HG02759 (cell line): Measurements from ENCODE around the gene NLRP13.

Experiments used
- ATAC-seq: cut with Tn5 transposase; IDR thresholded peaks from one replicate; pipeline ENCODE4 v1.9.1; 2021; ENCODE audit warnings: mild to moderate bottlenecking, moderate library complexity; ENCODE audit not compliant: unreplicated experiment

Gene NLRP13

GRCh38 chr19:55907286-55907685 lies 24.9 kb downstream of the NLRP13 start:
- no peak for ATAC-seq

DNA sequence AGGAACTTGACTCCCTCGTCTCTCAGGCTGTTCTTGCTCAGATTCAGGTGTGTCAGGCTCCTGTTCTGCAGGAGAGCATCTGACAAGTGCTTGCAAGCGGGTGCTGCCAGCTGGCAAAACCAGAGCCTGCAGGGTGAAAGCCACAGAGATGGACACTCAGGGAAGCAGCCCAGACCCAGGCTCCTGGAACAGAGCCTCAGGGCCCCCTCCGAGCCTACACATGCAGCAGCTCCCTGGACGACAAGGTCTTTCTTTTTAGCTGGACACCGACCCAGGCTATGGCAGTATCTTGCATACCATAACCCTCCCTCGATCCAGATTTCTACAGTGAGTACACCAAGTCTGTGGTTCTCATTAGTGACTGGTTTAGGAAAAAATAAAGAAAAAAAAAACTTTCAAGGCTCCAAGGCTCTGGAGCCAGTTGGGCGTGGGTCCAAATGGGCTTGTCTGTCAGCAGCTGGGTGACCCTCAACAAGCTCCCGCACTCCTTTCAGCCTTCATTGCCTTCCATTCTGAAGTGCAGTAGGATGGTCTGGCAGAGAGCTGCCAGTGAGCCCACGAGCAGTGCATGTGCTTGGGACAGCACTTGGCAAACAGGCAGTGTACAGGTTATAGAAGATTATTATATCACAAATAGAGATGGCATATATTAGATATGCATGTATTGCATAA lies 29.9 kb downstream of the NLRP13 start:
- no peak for ATAC-seq

GRCh38 chr19:55901369-55902079 lies 30.6 kb downstream of the NLRP13 start:
- no peak for ATAC-seq

DNA sequence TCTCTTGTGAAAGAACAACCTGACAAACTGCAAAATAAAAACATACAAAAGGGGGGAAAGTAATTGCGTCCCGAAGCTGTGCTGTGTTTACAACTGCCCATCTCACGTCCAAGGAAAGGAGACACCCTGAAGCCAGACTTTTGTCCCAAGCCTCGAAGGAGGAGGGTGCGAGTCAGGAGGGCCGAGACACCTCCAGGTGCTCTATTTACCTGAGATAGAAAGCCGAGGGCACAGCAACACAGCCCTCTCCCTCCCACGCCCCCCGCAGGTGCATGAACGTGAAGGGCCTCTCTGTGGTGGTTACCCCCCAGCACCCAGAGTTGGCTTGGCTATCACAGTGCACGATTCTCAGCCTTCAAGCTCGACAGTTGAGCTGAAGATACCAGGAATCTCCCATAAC lies 33.2 kb downstream of the NLRP13 start:
- no peak for ATAC-seq

DNA sequence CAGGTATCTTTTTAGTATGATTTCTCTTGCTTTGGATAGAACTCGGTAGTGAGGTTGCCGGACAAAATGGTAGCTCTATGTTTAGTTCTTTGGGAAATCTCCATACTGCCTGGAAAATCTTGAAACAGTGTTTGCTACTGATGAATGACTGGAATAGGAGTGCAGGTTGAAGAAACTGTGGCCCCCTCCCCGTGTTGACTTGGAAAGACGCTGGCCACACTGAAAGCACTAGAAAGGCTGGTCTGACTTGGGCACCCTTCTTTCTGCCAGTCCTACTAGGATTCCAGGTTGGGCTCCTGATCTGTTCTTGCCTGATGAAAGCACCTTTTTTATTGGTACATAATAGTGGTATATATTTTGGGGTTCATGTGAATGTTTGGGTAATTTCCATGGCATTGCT lies 49.5 kb downstream of the NLRP13 start:
- ATAC-seq: no peak

DNA sequence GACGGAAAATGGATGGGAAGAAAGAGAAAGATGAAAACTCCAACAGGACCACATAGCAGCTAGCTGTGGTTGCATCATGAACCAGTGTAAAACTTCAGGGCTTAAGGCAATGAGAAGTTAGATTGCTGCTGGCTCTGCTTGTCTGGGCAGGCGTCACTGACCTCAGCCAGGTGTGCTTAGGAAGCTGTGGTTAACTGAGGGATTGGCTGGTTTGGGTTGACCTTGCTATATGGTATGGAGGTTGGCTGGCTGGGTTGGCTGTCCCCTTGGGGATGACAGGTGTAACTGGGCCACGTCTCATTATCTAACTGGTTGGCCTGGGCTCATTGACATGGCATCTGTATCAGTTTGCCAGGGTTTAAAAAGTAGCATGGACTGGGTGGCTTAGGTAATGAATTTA lies 54.9 kb downstream of the NLRP13 start:
- no peak for ATAC-seq

DNA sequence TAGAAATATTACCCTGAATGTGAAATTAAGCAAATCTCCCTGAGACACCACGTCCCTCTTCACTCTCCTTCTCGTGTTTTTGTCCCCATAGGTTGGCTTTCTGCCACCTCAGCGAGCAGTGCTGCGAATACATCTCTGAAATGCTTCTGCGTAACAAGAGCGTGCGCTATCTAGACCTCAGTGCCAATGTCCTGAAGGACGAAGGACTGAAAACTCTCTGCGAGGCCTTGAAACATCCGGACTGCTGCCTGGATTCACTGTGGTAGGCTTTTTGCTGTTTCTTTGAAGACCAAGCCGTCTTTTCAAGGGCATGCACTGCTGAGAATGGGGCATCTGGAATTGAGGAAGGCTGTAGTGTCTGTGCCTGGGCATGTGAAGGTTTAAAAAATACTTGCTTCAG lies 61.4 kb downstream of the NLRP13 start:
- no peak for ATAC-seq

- ATAC-seq: no peak
Observed at GRCh38 chr19:55867101-55867500, 65.0 kb downstream of the NLRP13 start.

DNA sequence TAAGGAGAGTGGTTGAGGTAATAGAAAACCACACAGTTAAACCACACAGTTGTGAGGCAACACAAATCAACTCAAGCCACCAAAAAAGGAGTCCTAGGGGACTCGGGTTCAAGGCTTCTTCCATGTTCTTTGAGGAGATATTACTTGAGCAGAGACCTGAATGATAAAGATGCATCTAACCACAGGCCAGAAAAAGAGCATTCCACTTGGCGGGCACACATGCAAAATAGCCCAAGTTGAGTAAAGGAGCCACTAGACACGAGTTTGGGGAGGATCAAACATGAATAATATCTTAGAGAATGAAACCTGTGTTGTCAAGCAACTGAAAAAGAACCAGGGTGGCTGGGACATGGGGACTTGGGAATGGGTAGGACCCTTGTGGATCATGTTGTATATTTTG lies 65.6 kb downstream of the NLRP13 start:
- no peak for ATAC-seq

DNA sequence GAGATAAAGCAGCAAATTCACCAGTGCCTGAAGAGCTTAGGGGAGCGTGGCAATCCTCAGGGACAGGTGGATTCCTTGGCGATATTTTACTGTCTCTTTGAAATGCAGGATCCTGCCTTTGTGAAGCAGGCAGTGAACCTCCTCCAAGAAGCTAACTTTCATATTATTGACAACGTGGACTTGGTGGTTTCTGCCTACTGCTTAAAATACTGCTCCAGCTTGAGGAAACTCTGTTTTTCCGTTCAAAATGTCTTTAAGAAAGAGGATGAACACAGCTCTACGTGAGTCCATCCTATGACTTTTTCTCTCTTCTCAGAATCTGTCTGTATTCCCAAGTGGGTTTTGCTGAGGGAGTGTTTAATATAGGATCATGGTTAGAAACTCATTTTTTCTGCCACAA lies 73.2 kb downstream of the NLRP13 start:
- no peak for ATAC-seq

GRCh38 chr19:55858401-55858800 lies 73.7 kb downstream of the NLRP13 start:
- no peak for ATAC-seq

DNA sequence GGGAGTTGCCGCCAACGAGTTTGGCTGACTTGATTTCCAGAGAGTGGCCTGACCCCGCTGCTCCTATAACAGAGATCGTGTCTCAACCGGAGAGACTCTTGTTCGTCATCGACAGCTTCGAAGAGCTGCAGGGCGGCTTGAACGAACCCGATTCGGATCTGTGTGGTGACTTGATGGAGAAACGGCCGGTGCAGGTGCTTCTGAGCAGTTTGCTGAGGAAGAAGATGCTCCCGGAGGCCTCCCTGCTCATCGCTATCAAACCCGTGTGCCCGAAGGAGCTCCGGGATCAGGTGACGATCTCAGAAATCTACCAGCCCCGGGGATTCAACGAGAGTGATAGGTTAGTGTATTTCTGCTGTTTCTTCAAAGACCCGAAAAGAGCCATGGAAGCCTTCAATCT lies 74.2 kb downstream of the NLRP13 start:
- no peak for ATAC-seq

- no peak for ATAC-seq
Observed at GRCh38 chr19:55857149-55857548, 75.0 kb downstream of the NLRP13 start.

DNA sequence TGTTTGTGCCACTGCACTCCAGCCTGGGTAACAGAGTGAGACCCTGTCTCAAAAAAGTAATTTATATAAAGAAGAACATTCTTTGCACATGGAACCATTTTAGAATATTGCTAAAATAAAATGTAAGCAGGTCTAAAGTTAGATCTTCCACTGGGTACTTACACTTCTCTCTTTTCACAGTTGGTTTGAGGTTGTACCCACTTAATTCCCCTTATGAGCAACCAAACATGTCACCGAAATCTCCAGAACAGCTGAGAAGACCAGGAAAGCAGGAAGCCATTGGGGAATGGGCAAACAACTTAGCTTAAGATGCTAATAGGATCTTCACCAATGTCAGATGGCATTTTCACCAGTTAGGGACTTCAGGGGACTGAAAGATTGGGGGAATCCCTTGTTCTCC lies 77.0 kb downstream of the NLRP13 start:
- no peak for ATAC-seq
